ENCODE results near the gene DPH5.
"Not testable (repeated sequence)": the region's sequence is repeated elsewhere in the genome, so short reads cannot be mapped to it uniquely, and the experiment has no call there.

Gene DPH5

GRCh38 chr1:101025657-101026429 lies at the start of gene DPH5:
DPH5 (minus strand) TSS chr1:101025784; CDS start chr1:101025443, 341 bp downstream.
- DNase-seq (ENCODE audit: low spot score) = peak; percentile 89

- DNase-seq (ENCODE audit: low spot score) = no peak
Observed at GRCh38 chr1:101073836-101074235, 48.3 kb upstream of the DPH5 start.

GRCh38 chr1:101071470-101071891 lies 45.9 kb upstream of the DPH5 start:
- no peak for DNase-seq (ENCODE audit: low spot score)

GRCh38 chr1:101069158-101069557 lies 43.6 kb upstream of the DPH5 start:
- DNase-seq (ENCODE audit: low spot score) = peak; percentile 14

- not testable (repeated sequence) for DNase-seq (ENCODE audit: low spot score)
Observed at GRCh38 chr1:101066937-101067335, 41.4 kb upstream of the DPH5 start.

- no peak for DNase-seq (ENCODE audit: low spot score)
Observed at GRCh38 chr1:101066260-101066936, 40.8 kb upstream of the DPH5 start.

- DNase-seq (ENCODE audit: low spot score) = no peak
Observed at GRCh38 chr1:101065575-101065974, 40.0 kb upstream of the DPH5 start.

GRCh38 chr1:101064697-101065096 lies 39.1 kb upstream of the DPH5 start:
- DNase-seq (ENCODE audit: low spot score) = no peak

- no peak for DNase-seq (ENCODE audit: low spot score)
Observed at GRCh38 chr1:101060992-101061391, 35.4 kb upstream of the DPH5 start.

- DNase-seq (ENCODE audit: low spot score) = no peak
Observed at GRCh38 chr1:101059945-101060542, 34.5 kb upstream of the DPH5 start.

GRCh38 chr1:101055623-101056022 lies 30.0 kb upstream of the DPH5 start:
- no peak for DNase-seq (ENCODE audit: low spot score)

GRCh38 chr1:101051688-101052638 lies 26.4 kb upstream of the DPH5 start:
- DNase-seq (ENCODE audit: low spot score) = no peak

GRCh38 chr1:101050869-101051268 lies 25.3 kb upstream of the DPH5 start:
- DNase-seq (ENCODE audit: low spot score) = no peak

GRCh38 chr1:101044749-101045148 lies 19.2 kb upstream of the DPH5 start:
- no peak for DNase-seq (ENCODE audit: low spot score)

- DNase-seq (ENCODE audit: low spot score) = no peak
Observed at GRCh38 chr1:101044259-101044658, 18.7 kb upstream of the DPH5 start.

- DNase-seq (ENCODE audit: low spot score) = no peak
Observed at GRCh38 chr1:101043776-101044175, 18.2 kb upstream of the DPH5 start.

- DNase-seq (ENCODE audit: low spot score) = no peak
Observed at GRCh38 chr1:101041300-101041699, 15.7 kb upstream of the DPH5 start.

GRCh38 chr1:101040666-101041065 lies 15.1 kb upstream of the DPH5 start:
- DNase-seq (ENCODE audit: low spot score) = no peak

- no peak for DNase-seq (ENCODE audit: low spot score)
Observed at GRCh38 chr1:101039245-101039644, 13.7 kb upstream of the DPH5 start.

- no peak for DNase-seq (ENCODE audit: low spot score)
Observed at GRCh38 chr1:101037316-101037715, 11.7 kb upstream of the DPH5 start.

GRCh38 chr1:101033017-101033416 lies 7.4 kb upstream of the DPH5 start:
- DNase-seq (ENCODE audit: low spot score) = no peak

- not testable (repeated sequence) for DNase-seq (ENCODE audit: low spot score)
Observed at GRCh38 chr1:101032129-101032528, 6.5 kb upstream of the DPH5 start.
